GM12874 (cell line): Measurements from ENCODE around the gene ZSCAN2.

Source experiments
- CTCF ChIP-seq: IDR thresholded peaks from 2 replicates; pipeline ENCODE4 v1.5.1; 2011; ENCODE audit warnings: low read depth, mild to moderate bottlenecking, control low read depth, low read length, moderate library complexity; ENCODE audit not compliant: insufficient read depth

The ZSCAN2 gene

GRCh38 chr15:84643838-84644237 lies 43.0 kb downstream of the ZSCAN2 start:
- no peak for TF ChIP-seq CTCF

- TF ChIP-seq CTCF, result no peak
These were observed 44.7 kb downstream of the ZSCAN2 start for GRCh38 chr15:84645496-84645895.

GRCh38 chr15:84645997-84646396 lies 45.2 kb downstream of the ZSCAN2 start:
- no peak for TF ChIP-seq CTCF

- TF ChIP-seq CTCF, result no peak
These were observed 46.9 kb downstream of the ZSCAN2 start for GRCh38 chr15:84647726-84648125.

GRCh38 chr15:84648539-84648938 lies 47.7 kb downstream of the ZSCAN2 start:
- no peak for TF ChIP-seq CTCF

GRCh38 chr15:84649706-84650105 lies 48.9 kb downstream of the ZSCAN2 start:
- TF ChIP-seq CTCF, result no peak

GRCh38 chr15:84653584-84653909 lies 52.7 kb downstream of the ZSCAN2 start:
- no peak for TF ChIP-seq CTCF

- TF ChIP-seq CTCF, result no peak
These were observed 53.3 kb downstream of the ZSCAN2 start, which contains the start of gene WDR73 for GRCh38 chr15:84653910-84654688. Gene WDR73 (minus strand): TSS chr15:84654283. CDS start chr15:84654274, 9 bp downstream.
